ENCODE data around the gene ICA1.
"Not testable (repeated sequence)": the region's sequence is repeated elsewhere in the genome, so short reads cannot be mapped to it uniquely, and the experiment has no call there.

ICA1 gene

DNA sequence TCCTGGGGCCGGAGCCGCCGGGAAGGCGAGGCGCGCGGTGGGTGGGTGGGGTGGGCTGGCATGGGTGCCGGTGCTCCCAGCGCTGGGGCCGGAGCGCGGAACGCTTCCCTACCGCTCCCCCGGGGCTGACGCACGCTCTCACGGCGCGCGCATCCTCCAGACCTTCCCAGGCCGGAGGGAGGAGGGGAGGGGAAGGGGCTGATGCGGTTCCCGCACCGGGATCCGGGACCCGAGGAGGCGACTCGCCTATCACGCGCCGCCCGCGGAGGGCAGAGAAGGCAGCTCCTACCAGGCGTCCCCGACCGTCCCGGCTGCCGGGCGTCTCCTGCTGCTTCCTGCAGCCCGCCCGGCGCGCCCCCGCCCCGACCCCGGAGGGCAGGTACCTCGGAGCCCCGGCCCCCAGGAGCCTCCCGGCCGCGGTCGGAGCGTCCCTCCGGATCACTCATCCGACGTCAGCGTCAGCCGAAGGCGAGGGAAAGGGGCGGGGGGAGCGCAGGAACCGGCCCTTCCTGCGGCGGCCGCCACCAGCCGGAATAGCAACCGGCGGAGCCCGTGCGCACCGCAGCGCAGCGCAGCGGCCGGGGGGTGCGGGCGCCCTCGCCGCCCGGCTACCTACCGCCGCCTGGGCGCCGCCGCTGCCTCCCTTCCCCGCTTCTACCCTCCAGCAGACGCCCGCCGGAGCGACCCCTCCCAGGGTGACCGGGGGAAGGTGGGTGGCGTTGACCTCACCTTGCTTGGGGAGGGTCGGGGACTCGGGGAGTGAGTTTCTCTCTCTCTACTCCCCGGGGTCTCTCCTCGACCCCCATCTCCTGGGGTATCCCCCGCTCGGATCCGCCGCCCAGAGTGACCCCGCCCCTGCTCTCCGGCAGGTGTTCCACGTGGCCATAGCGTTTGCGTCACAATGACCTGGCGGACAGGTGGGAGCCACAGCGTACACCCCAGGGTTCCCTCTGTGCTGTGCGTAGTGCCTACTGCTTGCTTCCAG is at the start of gene ICA1:
TSS of gene ICA1 (minus strand) at position 457 of the 985 bp plus-strand sequence. CDS start 26,241 bp downstream, outside the sequence.
- peak; percentile 7 to 15 for DNase-seq (ENCODE audit: low read depth in 2 of 2)

DNA sequence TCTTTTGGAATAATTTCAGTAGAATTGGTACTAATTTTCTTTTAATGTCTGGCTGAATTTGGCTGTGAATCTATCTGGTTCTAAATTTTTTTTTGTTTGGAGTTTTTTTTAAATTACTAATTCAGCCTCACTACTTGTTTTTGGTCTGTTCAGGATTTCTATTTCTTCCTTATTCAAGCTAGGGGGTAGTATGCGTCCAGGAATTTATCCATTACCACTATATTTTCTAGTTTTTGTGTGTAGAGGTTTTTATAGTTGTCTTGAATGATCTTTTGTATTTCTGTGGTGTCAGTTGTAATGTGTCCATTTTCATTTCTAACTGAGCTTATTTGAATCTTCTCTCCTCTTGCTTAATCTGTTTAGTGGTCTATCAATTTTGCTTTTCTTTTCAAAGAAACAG is 48.9 kb upstream of the ICA1 start:
- DNase-seq (ENCODE audit: low read depth in 2 of 2) = no peak

- DNase-seq (ENCODE audit: low read depth in 2 of 2) = no peak
These were observed 43.8 kb upstream of the ICA1 start for GRCh38 chr7:8305625-8306388.

DNA sequence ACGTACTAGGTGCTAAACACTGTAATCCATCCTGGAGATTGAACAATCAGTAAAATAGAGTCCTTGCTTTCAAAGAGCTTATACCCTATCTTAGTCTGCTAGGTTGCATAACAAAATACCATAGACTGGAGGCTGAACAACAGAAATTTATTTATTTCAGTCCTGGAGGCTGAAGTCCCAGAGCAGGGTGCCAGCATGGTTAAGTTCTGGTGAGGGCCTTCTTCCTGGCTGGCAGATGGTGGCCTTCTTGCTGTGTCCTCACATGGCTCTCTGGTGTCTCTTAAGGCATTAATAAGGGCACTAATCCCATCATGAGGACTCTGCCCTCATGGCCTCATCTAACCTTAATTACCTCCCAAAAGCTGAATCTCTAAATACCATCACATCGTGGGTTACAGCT is 43.1 kb upstream of the ICA1 start:
- no peak for DNase-seq (ENCODE audit: low read depth in 2 of 2)

GRCh38 chr7:8303904-8304528 is 42.0 kb upstream of the ICA1 start:
- no peak for DNase-seq (ENCODE audit: low read depth in 2 of 2)

- not testable (repeated sequence) for DNase-seq (ENCODE audit: low read depth in 2 of 2)
These were observed 35.1 kb upstream of the ICA1 start for GRCh38 chr7:8297023-8297422.

- no peak for DNase-seq (ENCODE audit: low read depth in 2 of 2)
These were observed 34.3 kb upstream of the ICA1 start for GRCh38 chr7:8296362-8296659.

DNA sequence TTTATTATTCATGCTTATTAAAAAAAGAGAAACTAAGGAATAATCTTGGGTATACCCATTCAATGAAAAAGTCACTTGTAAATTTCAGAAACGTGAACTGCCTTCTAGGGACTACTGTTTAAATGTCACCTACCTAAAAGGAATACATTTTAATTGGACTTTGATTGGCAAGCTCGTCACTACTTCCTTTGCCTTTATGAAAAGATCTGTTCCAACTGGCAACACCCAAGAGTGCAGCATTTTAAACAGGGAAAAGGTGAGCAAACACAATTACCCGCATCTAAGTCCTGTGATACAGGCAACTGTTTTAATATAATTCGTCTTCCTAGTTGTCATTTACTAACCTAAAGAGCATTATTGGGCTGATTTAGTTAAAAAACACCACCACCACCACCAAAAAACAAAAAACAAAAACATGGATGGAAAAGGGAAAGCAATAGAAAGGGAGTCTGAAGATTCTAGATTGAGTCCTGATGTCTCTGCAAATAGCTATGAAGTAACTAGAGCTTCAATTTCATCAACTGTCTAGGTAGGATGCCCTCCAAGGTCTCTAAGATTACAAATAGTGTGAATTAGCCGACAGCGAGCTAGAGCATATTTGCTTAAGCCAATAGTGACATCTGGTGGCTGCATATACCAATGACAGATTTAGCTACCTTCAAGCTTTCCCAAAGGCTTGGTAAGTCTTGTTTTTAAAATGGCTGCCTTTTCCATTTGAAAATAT is 33.8 kb upstream of the ICA1 start:
- DNase-seq (ENCODE audit: low read depth in 2 of 2) = no peak

DNA sequence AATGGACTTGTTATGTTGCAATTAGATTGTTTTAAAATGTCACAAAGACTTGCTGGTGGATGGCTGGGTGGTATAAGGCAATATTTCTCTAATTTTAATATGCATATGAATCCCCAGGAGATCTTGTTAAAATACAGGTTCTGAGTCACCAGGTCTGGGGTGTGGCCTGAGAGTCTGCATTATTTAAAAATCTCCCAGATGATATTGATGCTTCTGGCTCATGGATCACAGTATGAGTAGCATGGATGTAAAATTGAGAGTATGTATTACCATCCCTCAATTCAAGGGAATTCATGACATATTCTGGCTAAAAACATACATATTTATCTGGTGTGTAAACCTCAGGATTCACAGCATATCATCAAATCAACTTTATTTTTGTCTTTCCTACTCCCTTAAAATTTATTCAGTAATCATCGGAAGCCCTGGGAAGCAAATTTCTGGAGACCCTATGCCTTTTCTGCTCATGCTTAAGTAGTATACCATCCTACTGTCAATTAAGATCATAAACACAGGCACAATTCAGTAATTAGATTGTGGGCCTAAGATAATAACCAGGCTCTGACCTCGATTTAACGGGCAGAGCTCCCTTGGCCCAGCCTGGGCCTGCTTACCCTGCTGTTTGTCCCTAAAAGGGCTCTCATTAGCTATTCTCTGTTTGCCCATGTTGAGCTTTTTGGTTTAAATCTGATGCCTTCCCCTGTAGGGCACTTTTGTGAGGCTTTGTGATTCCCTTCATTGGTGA is 29.6 kb upstream of the ICA1 start:
- DNase-seq (ENCODE audit: low read depth in 2 of 2) = no peak

GRCh38 chr7:8290645-8291308 is 28.8 kb upstream of the ICA1 start:
- DNase-seq (ENCODE audit: low read depth in 2 of 2) = no peak

DNA sequence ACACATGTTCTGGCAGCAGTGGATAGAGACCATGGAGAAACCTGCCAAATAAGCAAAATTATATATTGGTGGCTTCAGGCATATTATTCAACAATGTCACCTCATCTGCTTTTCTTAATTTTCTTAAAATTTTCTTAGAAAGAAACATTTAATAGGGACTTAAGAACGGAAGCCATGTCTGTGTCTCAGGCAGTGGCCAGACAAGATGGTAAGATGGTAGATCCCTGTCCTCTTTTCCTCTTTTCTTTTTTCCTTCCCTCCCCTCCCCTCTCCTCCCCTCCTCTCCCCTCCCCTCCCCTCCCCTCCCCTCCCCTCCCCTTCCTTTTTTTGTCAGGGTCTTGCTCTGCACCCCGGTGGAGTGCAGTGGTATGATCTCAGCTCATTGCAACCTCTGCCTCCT is 24.2 kb upstream of the ICA1 start:
- no peak for DNase-seq (ENCODE audit: low read depth in 2 of 2)

GRCh38 chr7:8285155-8285554 is 23.2 kb upstream of the ICA1 start:
- no peak for DNase-seq (ENCODE audit: low read depth in 2 of 2)

DNA sequence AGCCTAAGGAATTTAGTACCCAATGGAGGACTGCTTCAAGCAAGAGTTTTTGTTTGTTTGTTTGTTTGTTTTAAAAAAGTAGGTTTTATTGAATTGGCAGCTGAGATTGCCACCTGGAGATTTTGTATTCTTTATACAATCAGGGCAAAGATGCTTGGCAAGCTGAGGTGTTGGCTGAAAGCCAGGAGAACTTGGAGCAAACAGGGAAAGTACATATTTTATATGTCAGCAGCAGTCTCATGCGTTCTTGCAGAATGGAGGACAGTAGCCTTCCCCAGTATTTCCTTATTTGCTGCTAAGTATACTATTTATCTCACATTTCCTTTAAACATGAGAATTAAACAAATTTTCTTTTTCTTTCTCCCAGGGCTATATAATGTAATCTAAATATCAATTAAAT is 22.6 kb upstream of the ICA1 start:
- no peak for DNase-seq (ENCODE audit: low read depth in 2 of 2)

- no peak for DNase-seq (ENCODE audit: low read depth in 2 of 2)
These were observed 22.0 kb upstream of the ICA1 start for GRCh38 chr7:8283968-8284367.

- no peak for DNase-seq (ENCODE audit: low read depth in 2 of 2)
These were observed 20.9 kb upstream of the ICA1 start for GRCh38 chr7:8282871-8283270.

DNA sequence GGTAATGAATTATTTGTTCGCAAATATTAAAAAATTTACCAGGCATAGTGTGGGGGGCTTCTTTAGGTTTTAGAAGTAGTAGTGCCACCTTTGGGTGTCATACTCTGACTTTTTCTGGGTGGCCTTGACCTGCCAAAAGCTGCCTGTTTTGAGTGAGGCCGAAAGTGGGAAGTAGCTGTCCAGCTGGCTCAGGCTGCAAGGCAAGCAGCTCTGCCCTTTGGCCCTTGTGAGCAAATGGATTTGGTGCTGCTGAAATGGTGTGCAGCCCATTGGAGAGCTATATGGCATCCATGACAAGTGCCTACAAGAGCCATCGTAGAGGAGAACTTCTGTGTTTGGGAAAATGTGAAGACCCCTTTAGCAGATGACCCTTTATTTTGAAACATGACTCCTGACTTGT is 20.2 kb upstream of the ICA1 start:
- DNase-seq (ENCODE audit: low read depth in 2 of 2) = no peak

GRCh38 chr7:8278183-8278582 is 16.2 kb upstream of the ICA1 start:
- DNase-seq (ENCODE audit: low read depth in 2 of 2) = no peak

DNA sequence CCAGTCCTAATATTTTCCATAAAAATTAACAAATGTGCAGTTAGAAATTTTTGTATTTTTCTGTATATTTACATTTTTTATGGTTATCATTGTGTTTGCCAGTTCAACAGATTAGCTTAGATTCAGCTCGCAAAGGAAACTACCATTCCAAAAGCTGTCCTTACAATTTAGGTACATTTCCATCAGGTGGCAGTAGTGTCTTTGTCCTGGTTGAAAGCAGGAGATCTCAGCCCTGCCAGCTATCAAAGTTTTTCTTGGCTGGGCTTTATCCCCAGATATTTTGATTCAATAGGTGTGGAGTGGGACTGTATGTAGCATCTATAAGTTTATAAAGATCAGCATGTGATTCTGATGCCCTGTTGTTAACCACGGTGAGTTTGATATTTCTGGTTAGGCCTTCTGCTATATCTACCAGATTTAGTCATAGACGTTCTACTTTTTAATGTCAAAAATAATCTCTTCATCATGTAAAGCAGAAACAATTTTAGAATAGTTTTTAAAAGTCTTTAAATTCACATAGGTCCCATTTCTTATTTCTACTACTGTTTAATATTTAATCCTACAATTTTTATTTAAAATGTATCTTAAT is 15.5 kb upstream of the ICA1 start:
- DNase-seq (ENCODE audit: low read depth in 2 of 2) = no peak

GRCh38 chr7:8274589-8274988 is 12.6 kb upstream of the ICA1 start:
- no peak for DNase-seq (ENCODE audit: low read depth in 2 of 2)

DNA sequence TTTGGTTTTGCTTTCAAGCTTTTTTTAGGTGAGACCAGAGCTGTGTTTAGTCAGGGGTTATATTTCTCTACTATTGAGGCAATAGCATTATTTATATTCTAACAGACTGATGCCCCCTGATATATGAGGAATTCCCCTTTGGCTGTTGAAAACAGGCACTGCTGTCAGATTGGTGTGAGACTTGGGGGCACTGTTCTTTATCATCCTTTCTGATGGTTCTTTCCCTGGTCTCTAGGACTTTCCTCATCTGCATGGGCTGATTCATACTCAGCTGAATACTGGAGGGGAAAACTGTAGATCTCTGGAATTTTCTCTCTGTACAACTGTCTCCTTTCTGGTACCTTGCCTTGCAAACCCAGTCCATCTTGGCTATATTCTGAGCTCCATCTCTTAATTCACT is 10.0 kb upstream of the ICA1 start:
- no peak for DNase-seq (ENCODE audit: low read depth in 2 of 2)
